Ovary (tissue), 9 donors: ENCODE data around the gene CA10. TPM values are rescaled to one million over a fixed set of nuclear protein-coding genes. Genes with fewer than 3 reads are reported as not detected.

ENCODE experiments used
- DNase-seq, 5 donors: peaks; one replicate each; pipeline ENCODE4 v3.0.0-alpha.2; 2019 to 2020
- H3K27ac ChIP-seq, 2 donors: fragments of 200-600 bp; one replicate each; pipeline versions ENCODE4 v1.5.1 to v1.8.0; 2019 to 2022
- H3K27me3 ChIP-seq: fragments of 200-600 bp; one replicate; pipeline ENCODE4 v1.8.0; 2022
- H3K36me3 ChIP-seq: fragments of 200-600 bp; sonication (generic); one replicate; pipeline ENCODE4 v1.5.1; 2019
- H3K4me1 ChIP-seq: one replicate; pipeline ENCODE4 v1.8.1; 2013; ENCODE audit warnings: mild to moderate bottlenecking, moderate library complexity; ENCODE audit not compliant: insufficient read depth
- H3K4me3 ChIP-seq: fragments of 200-600 bp; sonication (generic); one replicate; pipeline ENCODE4 v1.5.1; 2017
- H3K9me3 ChIP-seq, 2 donors: fragments of 200-600 bp in 1 of 2; sonication (generic) in 1 of 2; one replicate each; pipeline versions ENCODE4 v1.5.1 to v1.8.1; 2013 to 2019; ENCODE audit warnings: mild to moderate bottlenecking in 1 of 2, moderate library complexity in 1 of 2
- CTCF ChIP-seq, 3 donors: fragments of 450-650 bp in 2 of 3; fragments of 200-600 bp in 1 of 3; IDR thresholded peaks; one replicate each; pipeline versions ENCODE4 v1.5.1 to v1.8.0; 2016 to 2022; ENCODE audit warnings: antibody characterized with exemption in 3 of 3, mild to moderate bottlenecking in 1 of 3
- EP300 ChIP-seq: sonication (generic); formaldehyde crosslinking; IDR thresholded peaks from one replicate; pipeline ENCODE4 v1.6.1; 2017; ENCODE audit warnings: antibody characterized with exemption
- POLR2A ChIP-seq: fragments of 450-650 bp; IDR thresholded peaks from one replicate; pipeline ENCODE4 v1.6.1; 2017; ENCODE audit warnings: antibody characterized with exemption, mild to moderate bottlenecking, moderate library complexity
- WGBS, 3 donors: extraction: QIAGEN DNeasy Blood & Tissue Kit in 1 of 3; methylation state at CpG; one replicate each; pipeline versions ENCODE4 v1.1.5 to v1.1.7; 2013 to 2017; 5-methylcytosine and 5-hydroxymethylcytosine counted together
- intact Hi-C, 4 donors: fragments of 100-400 bp; cut with DNase I; formaldehyde crosslinking; loops; one replicate each; pipeline versions ENCODE4 v1.11.0 to v1.15.1; 2022 to 2023
- polyA plus RNA-seq, 2 donors: library from polyadenylated mRNA; stranded (reverse); fragments of 200-250 nt in 1 of 2; fragments of 350-450 nt in 1 of 2; fragmentation: Illumina TruSeq in 1 of 2; extraction: RNeasy Lipid Tissue Mini Kit (QIAGEN cat#74804) in 1 of 2; gene quantifications; one replicate each; pipeline ENCODE4 v1.2.3, GENCODE V29; 2013 to 2014
- total RNA-seq, 7 donors: library from RNA; depleted of rRNA in 2 of 7; stranded (reverse); fragments of >200 nt in 2 of 7; fragmentation: NEBNext Ultra II Directional in 3 of 7; extraction: Animal tissue kit (Norgen Biotek cat#: 25700) in 3 of 7; gene quantifications; one replicate each; pipeline versions ENCODE4 v1.1.0 to v1.2.4, GENCODE V29; 2016 to 2023
- donor health status: DM: no; HTN: no; CAD: no; lungs with moderate emphysema.
- donor health status: DM: no; HTN: no; CAD: no.
- donor health status: Bipolar disorder and iron deficiency.
- donor health status: DM: yes; HTN: yes; CAD: no.
- donor health status: DM: no; HTN: no; CAD: no.
- donor health status: DM: yes; HTN: yes; CAD: no.

CA10 gene
- total and polyA plus RNA-seq, 9 donors, result 0.34 to 4.3 (median 1.2) TPM; not detected in 2

- 92 to 97% (median 94%) methylated on average over 1 of the region's 1 CpG for WGBS, 3 donors
- Histone ChIP-seq H3K4me1 (no peaks in the 10 kb centered on the region), H3K27me3 (no peaks in the 10 kb centered on the region), H3K4me3 (no peak overlapping the region), H3K9me3 (no peaks in the 10 kb centered on the region), H3K36me3 (no peaks in the 10 kb centered on the region), H3K27ac (no peak overlapping the region)
- TF ChIP-seq CTCF (IDR thresholded peaks at IDR 0.05), result no peak
- no peak for TF ChIP-seq POLR2A
- TF ChIP-seq EP300, result no peak
- intact Hi-C loops, result no loop called here
- DNase-seq, result no peak
Measured at GRCh38 chr17:51813784-51814174, 344.7 kb downstream of the CA10 start.

DNA sequence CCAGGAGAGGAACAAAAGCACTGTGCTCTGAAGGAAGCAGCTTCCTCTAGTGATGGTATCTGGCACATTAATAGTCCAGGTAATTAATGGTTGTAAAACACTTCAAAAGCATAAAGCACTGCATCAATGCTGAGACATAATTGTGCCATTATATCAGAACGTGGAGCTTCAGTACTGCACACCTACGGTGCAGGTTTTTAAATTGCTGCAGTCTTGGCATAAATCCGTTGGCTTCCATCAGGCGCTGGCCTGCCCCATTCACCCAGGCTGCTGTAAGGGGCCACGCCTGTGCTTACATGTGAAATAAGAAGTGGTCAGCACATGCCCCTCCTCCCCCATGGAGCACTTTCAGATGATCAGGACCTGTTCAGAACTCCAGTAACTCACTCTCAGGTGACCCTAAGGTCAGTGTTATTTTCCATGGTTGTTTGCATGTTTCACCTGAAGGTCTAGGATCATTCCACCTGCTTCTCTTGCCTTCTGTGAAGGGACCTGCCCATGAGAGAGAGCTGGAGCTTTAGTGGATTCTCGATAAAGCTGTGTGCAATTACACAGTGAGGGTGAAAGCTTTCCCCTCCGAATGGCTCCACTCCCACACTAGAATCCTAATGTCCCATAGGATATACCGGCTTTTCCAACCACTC is 345.3 kb downstream of the CA10 start:
- H3K27ac ChIP-seq, result no peak overlapping the region
- no peaks in the 10 kb centered on the region for H3K9me3 ChIP-seq
- H3K27me3 ChIP-seq, result no peaks in the 10 kb centered on the region
- no peaks in the 10 kb centered on the region for H3K36me3 ChIP-seq
- no peak for DNase-seq
- intact Hi-C loops, result no loop called here
- no peak overlapping the region for H3K4me3 ChIP-seq
- 92 to 94% (median 93%) methylated on average over 8 of the region's 8 CpGs for WGBS, 3 donors
- TF ChIP-seq CTCF (IDR thresholded peaks at IDR 0.05) (no peak), POLR2A (no peak), EP300 (no peak)
- H3K4me1 ChIP-seq, result no peaks in the 10 kb centered on the region

DNA sequence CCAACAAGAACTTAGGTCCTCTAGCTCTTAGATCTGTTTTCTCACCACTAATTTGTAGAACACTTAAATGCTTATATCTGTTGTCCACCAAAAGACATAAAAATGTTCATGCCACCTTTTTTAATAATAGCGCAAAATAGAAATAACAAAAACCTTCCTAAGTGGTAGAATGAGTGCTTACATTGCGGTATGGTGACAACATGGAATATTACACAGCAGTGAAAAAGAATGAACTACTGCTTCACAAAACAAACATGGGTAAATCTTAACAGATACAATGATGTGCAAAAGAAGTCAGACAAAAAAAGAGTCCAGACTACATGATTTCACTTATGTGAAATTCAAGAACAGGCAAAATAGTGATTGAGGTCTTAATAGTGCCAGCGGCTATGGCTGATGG is 351.1 kb downstream of the CA10 start:
- DNase-seq, result no peak
- H3K36me3 ChIP-seq, result no peaks in the 10 kb centered on the region
- TF ChIP-seq POLR2A, result no peak
- no peak for TF ChIP-seq CTCF (IDR thresholded peaks at IDR 0.05)
- no peak for TF ChIP-seq EP300
- no peak overlapping the region for H3K27ac ChIP-seq
- H3K9me3 ChIP-seq, result no peaks in the 10 kb centered on the region
- H3K4me3 ChIP-seq, result no peak overlapping the region
- no peaks in the 10 kb centered on the region for H3K27me3 ChIP-seq
- no peaks in the 10 kb centered on the region for H3K4me1 ChIP-seq
- intact Hi-C loops, result no loop called here
- WGBS, 3 donors, result 97 to 98% (median 98%) methylated on average over 3 of the region's 3 CpGs

- DNase-seq, result no peak
- Histone ChIP-seq H3K27ac (no peak overlapping the region), H3K27me3 (no peaks in the 10 kb centered on the region), H3K36me3 (no peaks in the 10 kb centered on the region), H3K9me3 (no peaks in the 10 kb centered on the region), H3K4me1 (no peaks in the 10 kb centered on the region), H3K4me3 (no peak overlapping the region)
- WGBS, 3 donors, result 87 to 95% (median 91%) methylated on average over 1 of the region's 1 CpG
- intact Hi-C loops, result no loop called here
- TF ChIP-seq CTCF (IDR thresholded peaks at IDR 0.05) (no peak), POLR2A (no peak), EP300 (no peak)
Measured at GRCh38 chr17:51805765-51806164, 352.7 kb downstream of the CA10 start.
